RKO (cell line): ENCODE data around the gene DHX35.
"Not testable (repeated sequence)": the region's sequence is repeated elsewhere in the genome, so short reads cannot be mapped to it uniquely, and the experiment has no call there.

Experiments
- DNase-seq: peaks from one replicate; pipeline ENCODE4 v3.0.0-alpha.2; 2016; ENCODE audit warnings: low spot score

The DHX35 gene

DNA sequence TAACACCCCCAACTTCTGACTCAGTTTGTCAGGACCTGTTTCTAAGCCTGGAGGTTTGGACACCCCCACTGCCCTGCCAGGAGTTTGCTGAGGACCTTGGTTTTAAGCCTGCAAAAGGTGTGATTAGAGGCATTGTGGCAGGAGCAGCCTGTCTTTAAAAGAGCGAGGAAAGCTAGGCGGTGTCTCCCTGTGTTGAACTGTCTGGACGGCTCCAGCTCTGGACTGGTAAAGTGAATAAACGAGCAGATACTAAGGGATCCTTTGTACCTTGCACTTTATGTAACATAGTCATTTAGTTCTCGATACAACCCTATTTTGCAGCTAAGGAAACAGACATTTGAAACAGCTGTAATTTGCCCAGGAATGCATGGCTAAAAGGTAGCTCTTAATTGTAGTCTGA, 21.5 kb upstream of the DHX35 start:
- DNase-seq, result no peak

DNA sequence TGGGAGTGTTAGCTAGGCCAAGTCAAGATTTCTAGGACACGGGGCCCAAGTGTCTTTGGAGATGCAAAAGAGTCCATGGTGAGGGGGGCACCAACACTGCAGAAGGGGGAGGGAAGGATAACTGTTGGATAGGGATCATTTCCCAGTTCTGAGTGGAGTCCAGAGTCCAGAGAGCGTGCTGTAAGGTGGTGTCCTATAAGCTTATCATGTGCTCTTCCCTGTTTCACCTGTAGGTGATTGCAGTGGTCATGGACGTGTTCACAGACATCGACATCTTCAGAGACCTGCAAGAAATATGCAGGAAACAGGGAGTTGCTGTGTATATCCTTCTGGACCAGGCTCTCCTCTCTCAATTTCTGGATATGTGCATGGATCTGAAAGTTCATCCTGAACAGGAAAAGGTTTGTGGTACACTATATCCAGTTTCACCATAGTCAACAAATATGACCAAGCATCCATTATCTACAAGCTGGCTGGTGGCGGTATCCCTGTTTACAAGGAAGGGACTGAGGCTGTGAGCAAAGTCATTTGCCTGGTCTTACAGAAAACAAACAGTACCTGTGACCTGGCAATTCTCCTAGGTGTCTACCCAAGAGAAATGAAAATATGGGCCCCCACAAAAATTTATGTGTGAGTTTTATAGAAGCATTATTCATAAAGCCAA, 20.3 kb upstream of the DHX35 start:
- DNase-seq, result no peak

DNA sequence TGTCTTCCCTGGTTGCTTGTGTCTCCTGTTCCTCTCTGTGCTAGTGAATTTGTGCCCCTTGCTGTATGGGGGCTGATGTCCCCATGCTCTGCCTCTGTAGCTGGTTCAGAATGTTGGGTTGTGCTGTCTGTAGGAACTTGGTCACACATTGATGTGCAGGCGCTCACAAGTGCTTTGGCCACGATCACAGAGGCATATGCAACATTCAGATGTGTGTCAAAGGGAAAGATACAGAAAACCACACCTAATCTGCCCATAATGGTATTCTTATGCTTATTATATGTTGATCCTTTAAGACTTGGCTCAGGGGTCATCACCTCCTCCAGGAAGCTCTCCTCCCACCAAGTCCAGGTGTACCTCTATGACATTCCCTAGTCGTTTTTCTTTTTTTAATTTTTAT, 17.1 kb upstream of the DHX35 start:
- no peak for DNase-seq

GRCh38 chr20:38946836-38947235, 15.3 kb upstream of the DHX35 start:
- DNase-seq, result no peak

DNA sequence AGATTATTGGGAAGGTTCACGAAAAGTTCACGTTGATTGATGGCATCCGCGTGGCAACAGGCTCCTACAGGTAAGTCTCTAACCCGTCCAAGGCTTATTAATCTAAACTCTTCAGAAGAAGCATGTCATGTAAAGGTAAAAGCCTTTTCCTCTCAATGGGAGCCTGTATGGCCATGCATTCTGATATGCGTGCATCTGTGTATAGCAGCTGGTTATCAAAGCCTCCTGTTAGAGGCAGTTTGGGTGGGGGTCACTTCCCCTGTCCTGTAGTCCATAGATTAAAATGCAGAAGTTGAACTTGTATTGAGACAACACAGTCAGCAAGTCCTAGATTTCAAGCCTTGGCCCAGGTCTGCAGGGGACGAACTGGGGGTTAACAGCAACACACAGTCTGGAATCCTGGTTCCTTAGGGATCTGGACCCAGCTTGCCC, 14.2 kb upstream of the DHX35 start:
- no peak for DNase-seq

- DNase-seq, result no peak
Measured at GRCh38 chr20:38950254-38950653, 11.9 kb upstream of the DHX35 start.

- DNase-seq, result no peak
Measured at GRCh38 chr20:38951611-38952010, 10.5 kb upstream of the DHX35 start.

DNA sequence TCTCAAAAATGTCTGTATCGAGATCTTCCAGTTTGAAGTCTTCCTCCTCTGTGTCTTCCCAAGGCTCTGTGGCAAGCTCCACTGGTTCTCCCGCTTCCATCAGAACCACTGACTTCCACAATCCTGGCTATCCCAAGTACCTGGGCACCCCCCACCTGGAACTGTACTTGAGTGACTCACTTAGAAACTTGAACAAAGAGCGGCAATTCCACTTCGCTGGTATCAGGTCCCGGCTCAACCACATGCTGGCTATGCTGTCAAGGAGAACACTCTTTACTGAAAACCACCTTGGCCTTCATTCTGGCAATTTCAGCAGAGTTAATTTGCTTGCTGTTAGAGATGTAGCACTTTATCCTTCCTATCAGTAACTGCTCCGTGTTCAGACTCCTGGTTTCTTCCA, 10.0 kb upstream of the DHX35 start:
- no peak for DNase-seq

GRCh38 chr20:38953630-38954340, 8.4 kb upstream of the DHX35 start:
- DNase-seq, result no peak

DNA sequence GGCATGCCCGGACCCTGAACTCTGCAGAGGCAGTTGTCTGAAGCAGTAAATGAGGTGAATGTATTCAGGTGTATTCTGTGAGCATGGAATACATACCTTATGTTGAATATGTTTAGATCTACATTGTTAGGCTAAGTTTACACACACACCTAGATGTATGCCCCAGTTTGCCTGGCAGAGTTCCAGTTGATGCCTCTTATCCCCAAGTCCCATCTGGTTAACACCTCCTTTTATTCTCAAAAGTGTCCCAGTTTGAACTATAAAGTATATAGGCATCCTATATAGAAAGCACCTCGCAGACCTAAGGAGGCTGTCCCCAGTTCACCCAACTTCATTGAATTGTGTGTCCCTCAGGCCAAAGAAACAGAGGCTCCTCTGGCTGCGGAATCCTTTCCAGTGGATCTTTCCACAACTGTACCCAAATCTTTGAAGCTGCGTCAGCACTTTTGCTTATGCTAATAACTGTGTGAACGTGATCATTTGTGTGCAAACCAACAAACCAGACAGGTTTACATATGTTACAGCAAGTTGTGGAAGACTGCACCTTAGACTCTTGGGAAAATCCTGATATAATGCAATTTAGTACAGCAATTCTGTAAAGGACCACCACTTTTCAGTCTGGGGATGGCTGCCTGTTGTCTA, 4.8 kb upstream of the DHX35 start:
- no peak for DNase-seq

- DNase-seq, result no peak
Measured at GRCh38 chr20:38957915-38958485, 4.1 kb upstream of the DHX35 start.

DNA sequence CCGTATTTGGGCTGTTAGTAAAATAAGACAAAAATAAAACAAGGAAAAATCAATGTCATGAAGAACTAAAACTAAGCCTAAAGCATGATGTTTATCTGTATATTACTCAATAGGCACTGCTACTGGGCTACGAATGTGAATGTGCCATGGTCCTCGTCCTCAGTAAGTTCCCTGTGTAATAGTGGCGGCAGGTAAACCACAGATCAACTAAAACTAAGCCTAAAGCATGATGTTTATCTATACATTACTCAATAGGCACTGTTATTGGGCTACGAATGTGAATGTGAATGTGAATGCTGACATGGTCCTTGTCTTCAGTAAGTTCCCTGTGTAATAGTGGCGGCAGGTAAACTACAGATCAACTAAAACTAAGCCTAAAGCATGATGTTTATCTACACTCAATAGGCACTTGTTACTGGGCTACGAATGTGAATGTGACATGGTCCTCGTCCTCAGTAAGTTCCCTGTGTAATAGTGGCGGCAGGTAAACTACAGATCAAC, 1.9 kb upstream of the DHX35 start:
- not testable (repeated sequence) for DNase-seq

GRCh38 chr20:38961530-38962043, 557 bp upstream of the DHX35 start:
- DNase-seq, result peak; percentile 21

DNA sequence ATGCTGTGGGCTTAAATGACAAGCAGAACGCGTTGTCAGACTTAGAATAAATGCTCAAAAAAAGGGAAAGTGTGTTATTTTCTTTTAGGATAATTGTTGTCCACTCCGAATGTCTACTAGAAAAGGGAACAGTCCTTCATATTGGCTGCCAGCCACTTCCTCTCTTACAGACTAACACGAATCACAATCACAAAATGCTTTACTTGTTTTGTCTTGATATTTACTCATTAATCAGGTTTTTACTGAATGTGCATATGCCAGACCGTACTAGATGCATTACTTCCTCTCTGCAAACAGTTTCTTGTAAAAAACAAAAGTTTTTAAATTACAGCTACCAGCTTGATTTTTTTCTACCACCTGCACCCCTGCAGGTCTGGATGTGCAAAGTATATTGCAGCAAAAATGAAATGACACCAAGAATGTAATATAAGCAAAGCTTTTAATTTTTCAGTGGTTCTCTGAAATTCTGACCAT, 821 bp downstream of the DHX35 start:
- peak; percentile 49 for DNase-seq

GRCh38 chr20:38963745-38964144, 1.6 kb downstream of the DHX35 start:
- DNase-seq, result no peak

- DNase-seq, result no peak
Measured at GRCh38 chr20:38965264-38965663, 3.1 kb downstream of the DHX35 start.

DNA sequence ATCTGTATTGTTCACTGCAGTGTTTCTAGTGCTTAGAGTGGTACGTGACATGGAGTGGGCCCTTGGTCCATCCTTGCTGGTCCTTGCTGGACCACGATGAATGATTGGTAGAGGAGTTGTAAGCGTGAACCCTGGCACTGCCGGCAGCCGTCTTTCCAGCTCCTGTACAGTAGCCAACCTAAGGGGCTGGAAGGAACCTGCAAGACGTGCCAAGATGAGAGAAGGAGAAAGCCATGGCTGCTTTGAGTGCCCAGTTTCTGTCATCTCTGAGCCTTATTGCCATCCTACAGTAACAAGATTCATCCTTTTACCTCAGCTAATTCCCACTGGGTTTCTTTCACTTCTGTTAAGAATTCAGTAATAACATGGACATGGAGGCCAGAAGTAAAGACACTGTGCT, 5.9 kb downstream of the DHX35 start:
- no peak for DNase-seq

GRCh38 chr20:38969708-38970107, 7.6 kb downstream of the DHX35 start:
- DNase-seq, result no peak

- DNase-seq, result peak; percentile 66
Measured at GRCh38 chr20:38970302-38970701, 8.2 kb downstream of the DHX35 start.

GRCh38 chr20:38973107-38973506, 11.0 kb downstream of the DHX35 start:
- no peak for DNase-seq

DNA sequence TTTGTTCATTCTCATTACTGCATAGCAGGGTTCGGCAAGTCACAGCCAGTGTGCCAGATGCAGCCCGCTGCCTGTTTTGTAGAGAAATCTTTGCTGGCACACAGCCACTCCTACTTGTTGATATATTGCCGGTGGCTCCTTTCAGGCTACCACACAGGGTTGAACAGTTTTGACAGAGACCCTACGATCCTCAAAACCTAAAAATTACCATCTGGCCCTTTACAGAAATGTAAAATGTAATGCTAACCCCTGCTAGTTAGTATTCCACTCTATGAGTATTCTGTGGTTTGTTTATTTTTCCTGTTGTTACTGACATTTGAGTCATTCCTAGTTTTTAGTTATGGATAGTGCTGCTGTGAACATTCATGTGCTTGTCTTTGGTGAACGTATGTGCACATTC, 11.5 kb downstream of the DHX35 start:
- DNase-seq, result no peak

GRCh38 chr20:38975539-38976120, 13.5 kb downstream of the DHX35 start:
- no peak for DNase-seq
